Natural killer cell (primary cell): ENCODE results near the gene GCHFR. TPM values are rescaled to one million over a fixed set of nuclear protein-coding genes. Genes with fewer than 3 reads are reported as not detected.

Source experiments
- ATAC-seq, 3 donors: fragments of 150-1000 bp in 2 of 3; fragments of 200-7000 bp in 1 of 3; cut with Tn5 transposase; 1 replicate in 1 of 3; 2 replicates in 2 of 3; pipeline ENCODE4 v1.10.0; 2021; ENCODE audit warnings: mild to moderate bottlenecking in 2 of 3, moderate library complexity in 2 of 3
- DNase-seq, 2 donors: peaks; one replicate each; pipeline versions ENCODE4 v3.0.0 to v3.0.0-alpha.2; 2013 to 2021; ENCODE audit warnings: mixed read lengths in 1 of 2
- H3K27ac ChIP-seq: one replicate; pipeline ENCODE4 v1.5.1; 2013; ENCODE audit warnings: mild to moderate bottlenecking, low read length
- H3K27me3 ChIP-seq: one replicate; pipeline ENCODE4 v1.6.1; 2013; ENCODE audit warnings: low read length; ENCODE audit not compliant: control insufficient read depth, insufficient read depth
- H3K36me3 ChIP-seq: one replicate; pipeline ENCODE4 v1.6.1; 2013; ENCODE audit warnings: low read length; ENCODE audit not compliant: control insufficient read depth, insufficient read depth
- H3K4me1 ChIP-seq: one replicate; pipeline ENCODE4 v1.6.1; 2013; ENCODE audit warnings: low read length; ENCODE audit not compliant: control insufficient read depth, insufficient read depth
- H3K4me3 ChIP-seq: one replicate; pipeline ENCODE4 v1.5.1; 2013; ENCODE audit warnings: low read length
- H3K9me3 ChIP-seq: one replicate; pipeline ENCODE4 v1.6.1; 2013; ENCODE audit warnings: low read length; ENCODE audit not compliant: control insufficient read depth, insufficient read depth
- H3K27ac Mint-ChIP-seq, 2 donors: one replicate each; pipeline ENCODE4 v1.8.0; 2022; ENCODE audit warnings: mild to moderate bottlenecking in 2 of 2, mixed read lengths in 2 of 2, moderate library complexity in 1 of 2
- H3K27me3 Mint-ChIP-seq, 2 donors: one replicate each; pipeline ENCODE4 v1.8.0; 2022; ENCODE audit warnings: low read depth in 2 of 2, mixed read lengths in 2 of 2
- H3K36me3 Mint-ChIP-seq: one replicate; pipeline ENCODE4 v1.8.0; 2022; ENCODE audit warnings: mixed read lengths
- H3K4me1 Mint-ChIP-seq, 2 donors: one replicate each; pipeline ENCODE4 v1.8.0; 2022; ENCODE audit warnings: mixed read lengths in 2 of 2
- H3K4me3 Mint-ChIP-seq: one replicate; pipeline ENCODE4 v1.8.0; 2022; ENCODE audit warnings: mild to moderate bottlenecking, moderate library complexity, mixed read lengths
- H3K9me3 Mint-ChIP-seq, 2 donors: one replicate each; pipeline ENCODE4 v1.8.0; 2022; ENCODE audit warnings: mixed read lengths in 2 of 2
- WGBS: methylation state at CpG from one replicate; pipeline ENCODE4 v1.1.7; 2013; ENCODE audit warnings: missing lambda C conversion rate; ENCODE audit not compliant: insufficient coverage; 5-methylcytosine and 5-hydroxymethylcytosine counted together
- intact Hi-C: fragments of 100-400 bp; cut with micrococcal nuclease; formaldehyde crosslinking; loops from one replicate; pipeline ENCODE4 v1.14.2; 2022
- total RNA-seq, 4 donors: library from RNA; stranded (reverse); fragments of 120-200 nt in 1 of 4; gene quantifications; one replicate each; pipeline versions ENCODE4 v1.2.3 to v1.2.4, GENCODE V29; 2013 to 2022
- TF ChIP-seq, protein P1 (sequence below): fragments of 200-600 bp; IDR thresholded peaks from one replicate; pipeline ENCODE4 v1.8.0; 2022; ENCODE audit warnings: antibody characterized with exemption

Gene GCHFR
- total RNA-seq, 3 donors from 2014 or later (not counting 1 experiment from before 2014, with no cell fraction given), result 17.5 to 25.9 (median 25.9) TPM

DNA sequence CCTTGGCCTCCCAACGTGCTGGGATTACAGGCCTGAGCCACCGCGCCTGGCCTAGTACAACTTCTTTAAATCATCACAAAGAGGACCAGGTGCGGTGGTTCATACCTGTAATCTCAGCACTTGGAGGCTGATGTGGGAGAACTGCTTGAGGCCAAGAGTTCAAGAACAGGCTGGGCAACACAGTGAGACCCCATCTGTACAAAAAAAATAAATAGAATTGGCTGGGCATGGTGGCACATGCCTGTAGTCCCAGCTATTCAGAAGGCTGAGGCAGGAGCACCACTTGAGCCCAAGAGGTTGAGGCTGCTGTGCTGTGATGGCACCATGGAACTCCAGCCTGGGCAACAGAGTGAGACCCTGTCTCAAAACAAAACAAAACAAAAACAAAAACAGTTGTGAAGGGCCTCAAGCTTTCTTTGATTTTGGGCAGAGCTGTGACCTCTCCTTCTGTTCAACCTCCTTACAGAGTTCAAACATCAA, 14.7 kb upstream of the GCHFR start:
- no peaks in the 10 kb centered on the region for H3K27me3 ChIP-seq
- H3K9me3 Mint-ChIP-seq, result no peaks in the 10 kb centered on the region
- no peak overlapping the region for H3K4me3 ChIP-seq
- DNase-seq, result no peak
- no peak overlapping the region for H3K4me3 Mint-ChIP-seq
- peaks cover 67 to 75% of the 10 kb centered on the region in 2 donors for H3K4me1 Mint-ChIP-seq
- peaks cover 62% of the 10 kb centered on the region for H3K4me1 ChIP-seq
- H3K9me3 ChIP-seq, result no peaks in the 10 kb centered on the region
- H3K27me3 Mint-ChIP-seq, result no peaks in the 10 kb centered on the region
- no peak for ATAC-seq
- 98% methylated on average over 4 of the region's 4 CpGs for WGBS
- H3K27ac ChIP-seq, result no peak overlapping the region
- no peaks in the 10 kb centered on the region for H3K36me3 Mint-ChIP-seq
- H3K27ac Mint-ChIP-seq, result no peak overlapping the region
- TF ChIP-seq, protein P1, sequence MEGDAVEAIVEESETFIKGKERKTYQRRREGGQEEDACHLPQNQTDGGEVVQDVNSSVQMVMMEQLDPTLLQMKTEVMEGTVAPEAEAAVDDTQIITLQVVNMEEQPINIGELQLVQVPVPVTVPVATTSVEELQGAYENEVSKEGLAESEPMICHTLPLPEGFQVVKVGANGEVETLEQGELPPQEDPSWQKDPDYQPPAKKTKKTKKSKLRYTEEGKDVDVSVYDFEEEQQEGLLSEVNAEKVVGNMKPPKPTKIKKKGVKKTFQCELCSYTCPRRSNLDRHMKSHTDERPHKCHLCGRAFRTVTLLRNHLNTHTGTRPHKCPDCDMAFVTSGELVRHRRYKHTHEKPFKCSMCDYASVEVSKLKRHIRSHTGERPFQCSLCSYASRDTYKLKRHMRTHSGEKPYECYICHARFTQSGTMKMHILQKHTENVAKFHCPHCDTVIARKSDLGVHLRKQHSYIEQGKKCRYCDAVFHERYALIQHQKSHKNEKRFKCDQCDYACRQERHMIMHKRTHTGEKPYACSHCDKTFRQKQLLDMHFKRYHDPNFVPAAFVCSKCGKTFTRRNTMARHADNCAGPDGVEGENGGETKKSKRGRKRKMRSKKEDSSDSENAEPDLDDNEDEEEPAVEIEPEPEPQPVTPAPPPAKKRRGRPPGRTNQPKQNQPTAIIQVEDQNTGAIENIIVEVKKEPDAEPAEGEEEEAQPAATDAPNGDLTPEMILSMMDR, result no peak
- H3K36me3 ChIP-seq, result peaks cover 38% of the 10 kb centered on the region
- intact Hi-C loops, result no loop called here

DNA sequence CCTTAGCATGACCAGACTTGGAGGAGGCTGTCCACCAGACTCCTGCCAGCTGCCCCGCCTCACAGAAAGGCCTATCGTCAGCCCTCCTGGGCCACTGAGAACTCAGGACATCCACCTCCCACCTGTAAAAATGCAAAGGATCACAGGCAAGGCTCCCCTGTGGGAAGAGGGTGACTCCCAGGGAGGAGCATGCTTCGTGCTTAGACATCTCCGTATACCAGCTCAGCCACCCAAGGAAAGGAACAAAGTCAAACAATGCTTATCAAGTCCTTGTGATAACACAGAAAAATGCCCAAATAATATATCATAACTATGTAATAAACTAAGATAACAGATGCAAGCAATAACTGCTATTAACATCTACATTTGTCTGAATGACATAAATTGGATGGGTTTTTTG, 13.0 kb upstream of the GCHFR start:
- no peak for DNase-seq
- TF ChIP-seq, protein P1, result no peak
- H3K36me3 ChIP-seq, result peaks cover 32% of the 10 kb centered on the region
- H3K4me1 ChIP-seq, result peaks cover 59% of the 10 kb centered on the region
- intact Hi-C loops, result no loop called here
- 94% methylated on average over 4 of the region's 4 CpGs for WGBS
- Mint-ChIP-seq H3K36me3 (no peaks in the 10 kb centered on the region), H3K9me3 (no peaks in the 10 kb centered on the region), H3K27me3 (no peaks in the 10 kb centered on the region), H3K4me1 (peaks cover 60 to 69% of the 10 kb centered on the region in 2 donors), H3K27ac (no peak overlapping the region), H3K4me3 (no peak overlapping the region)
- no peaks in the 10 kb centered on the region for H3K27me3 ChIP-seq
- no peak overlapping the region for H3K27ac ChIP-seq
- no peak for ATAC-seq
- no peak overlapping the region for H3K4me3 ChIP-seq
- H3K9me3 ChIP-seq, result no peaks in the 10 kb centered on the region

DNA sequence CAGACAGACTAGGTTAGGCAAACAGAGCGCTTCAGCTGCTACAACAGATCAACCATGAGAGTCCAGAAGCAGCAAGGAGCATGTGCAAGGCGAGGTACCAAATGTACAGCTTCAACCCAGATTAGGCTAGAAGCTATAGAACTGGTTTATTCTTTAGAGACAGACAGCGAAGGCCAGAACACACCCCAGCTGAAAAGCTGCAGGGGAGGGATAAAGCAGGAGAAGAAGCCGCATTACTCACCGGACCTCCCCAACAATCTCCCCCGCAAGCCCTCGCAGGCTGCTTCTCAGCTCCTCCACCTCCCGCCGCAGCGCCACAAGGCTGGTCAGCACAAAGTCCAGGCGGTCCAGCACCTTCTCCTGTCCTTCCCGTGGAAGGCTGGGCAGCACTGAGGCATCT, 12.1 kb upstream of the GCHFR start:
- Mint-ChIP-seq H3K9me3 (no peaks in the 10 kb centered on the region), H3K27me3 (no peaks in the 10 kb centered on the region), H3K4me3 (no peak overlapping the region), H3K4me1 (peaks cover 54 to 64% of the 10 kb centered on the region in 2 donors), H3K27ac (peak overlapping the region; percentile 98), H3K36me3 (no peaks in the 10 kb centered on the region)
- WGBS, result 95% methylated on average over 12 of the region's 12 CpGs
- intact Hi-C loops, result no loop called here
- DNase-seq (no peak), ATAC-seq (no peak)
- Histone ChIP-seq H3K27ac (peak overlapping the region; percentile 12), H3K36me3 (peaks cover 32% of the 10 kb centered on the region), H3K27me3 (no peaks in the 10 kb centered on the region), H3K4me1 (peaks cover 51% of the 10 kb centered on the region), H3K4me3 (no peak overlapping the region), H3K9me3 (no peaks in the 10 kb centered on the region)
- TF ChIP-seq, protein P1, result no peak

DNA sequence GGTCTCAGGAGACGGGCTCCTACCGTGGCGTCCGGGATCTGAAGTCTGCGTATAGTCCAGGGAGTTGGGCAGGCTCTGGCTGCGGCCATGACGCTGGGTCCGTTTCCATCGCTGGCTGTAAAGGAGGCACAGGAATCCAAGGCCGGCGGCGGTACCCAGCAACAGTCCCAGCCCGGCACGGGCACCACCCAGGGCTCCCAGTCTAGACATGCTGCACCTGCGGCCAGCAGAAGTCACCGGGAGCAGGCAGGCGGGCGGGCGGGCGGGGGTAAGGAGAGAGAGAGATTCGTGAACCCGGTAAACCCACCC, 9.3 kb upstream of the GCHFR start:
- peaks cover 43% of the 10 kb centered on the region for H3K4me1 ChIP-seq
- WGBS, result under 1% methylated on average over 22 of the region's 22 CpGs
- H3K4me3 ChIP-seq, result peak overlapping the region; percentile 97
- intact Hi-C loops, result loop anchor here (1.0 to 2.0 kb wide), 2 partner anchors 10 to 52 kb away; partner anchors contain the start of genes DNAJC17 and ZFYVE19
- H3K9me3 ChIP-seq, result no peaks in the 10 kb centered on the region
- Mint-ChIP-seq H3K27me3 (no peaks in the 10 kb centered on the region), H3K4me1 (peaks cover 39 to 49% of the 10 kb centered on the region in 2 donors), H3K9me3 (no peaks in the 10 kb centered on the region), H3K4me3 (peak overlapping the region; percentile 99), H3K36me3 (no peaks in the 10 kb centered on the region), H3K27ac (peak overlapping the region; percentile 98)
- no peaks in the 10 kb centered on the region for H3K27me3 ChIP-seq
- DNase-seq (peak; percentile 37 to 46), ATAC-seq (peak; percentile 2 to 14 (median 6))
- H3K36me3 ChIP-seq, result peaks cover 21% of the 10 kb centered on the region
- TF ChIP-seq, protein P1, result no peak
- H3K27ac ChIP-seq, result peak overlapping the region; percentile 90
